ENCODE results near the gene NOVA1. TPM values are rescaled to one million over a fixed set of nuclear protein-coding genes. Genes with fewer than 3 reads are reported as not detected.

NOVA1 gene
- total RNA-seq, 1 donor from 2014 or later, result under 0.01 TPM

- no peak for FAIRE-seq
- Histone ChIP-seq H3K36me3 (ENCODE audit: control insufficient read depth, insufficient read depth, low read length) (no peaks in the 10 kb centered on the region), H3K4me3 (ENCODE audit: low read depth, low read length) (no peak overlapping the region), H3K27me3 (ENCODE audit: control insufficient read depth, insufficient read depth, low read length) (no peaks in the 10 kb centered on the region)
- TF ChIP-seq CTCF (IDR thresholded peaks at IDR 0.05; ENCODE audit: insufficient read depth, low read length, severe bottlenecking), result no peak
- DNase-seq (ENCODE audit: low read depth), result peak; percentile 4
Observed at GRCh38 chr14:26621807-26622560, 24.2 kb upstream of the NOVA1 start.

DNA sequence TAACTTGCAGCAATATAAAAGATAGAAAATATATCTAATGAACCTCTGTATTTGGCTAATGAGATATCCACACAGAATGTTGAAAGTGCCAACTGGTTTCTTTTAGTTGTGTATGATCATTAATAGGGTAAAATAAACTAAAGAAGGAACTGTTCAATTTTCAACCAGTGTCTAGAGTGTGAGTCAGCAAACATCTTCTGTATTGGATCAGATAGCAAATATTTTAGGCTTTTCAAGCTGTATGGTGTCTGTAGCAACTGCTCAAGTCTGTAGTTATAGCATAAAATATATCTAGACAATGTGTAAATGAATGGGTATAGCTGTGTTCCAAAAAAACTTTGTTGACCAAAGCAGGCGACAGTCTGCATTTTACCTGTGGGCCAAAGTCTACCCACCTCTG is 23.5 kb upstream of the NOVA1 start:
- Histone ChIP-seq H3K27me3 (ENCODE audit: control insufficient read depth, insufficient read depth, low read length) (no peaks in the 10 kb centered on the region), H3K4me3 (ENCODE audit: low read depth, low read length) (no peak overlapping the region), H3K36me3 (ENCODE audit: control insufficient read depth, insufficient read depth, low read length) (no peaks in the 10 kb centered on the region)
- FAIRE-seq (no peak), DNase-seq (ENCODE audit: low read depth) (no peak)
- TF ChIP-seq CTCF (IDR thresholded peaks at IDR 0.05; ENCODE audit: insufficient read depth, low read length, severe bottlenecking), result no peak

DNA sequence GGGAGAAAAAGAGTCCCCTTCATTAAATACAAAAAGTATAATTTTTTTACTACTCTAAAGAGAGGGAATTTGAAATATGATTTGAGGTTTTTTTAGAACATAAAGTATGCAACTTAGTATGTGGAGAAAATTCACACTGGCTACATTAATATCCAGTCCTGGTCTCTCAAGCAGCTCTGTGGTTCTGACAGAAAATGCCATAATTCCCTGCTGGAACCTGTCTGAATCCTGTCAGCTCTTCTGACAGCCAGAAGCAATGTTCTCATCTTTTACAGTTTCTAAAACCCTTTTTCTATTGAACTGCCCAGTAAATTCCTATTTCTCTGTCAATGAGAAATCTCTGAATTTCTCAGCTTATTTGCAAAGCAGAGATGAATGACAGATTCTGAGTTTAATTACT is 13.4 kb upstream of the NOVA1 start:
- Histone ChIP-seq H3K36me3 (ENCODE audit: control insufficient read depth, insufficient read depth, low read length) (no peaks in the 10 kb centered on the region), H3K4me3 (ENCODE audit: low read depth, low read length) (no peak overlapping the region), H3K27me3 (ENCODE audit: control insufficient read depth, insufficient read depth, low read length) (no peaks in the 10 kb centered on the region)
- FAIRE-seq, result no peak
- TF ChIP-seq CTCF (IDR thresholded peaks at IDR 0.05; ENCODE audit: insufficient read depth, low read length, severe bottlenecking), result no peak
- no peak for DNase-seq (ENCODE audit: low read depth)

DNA sequence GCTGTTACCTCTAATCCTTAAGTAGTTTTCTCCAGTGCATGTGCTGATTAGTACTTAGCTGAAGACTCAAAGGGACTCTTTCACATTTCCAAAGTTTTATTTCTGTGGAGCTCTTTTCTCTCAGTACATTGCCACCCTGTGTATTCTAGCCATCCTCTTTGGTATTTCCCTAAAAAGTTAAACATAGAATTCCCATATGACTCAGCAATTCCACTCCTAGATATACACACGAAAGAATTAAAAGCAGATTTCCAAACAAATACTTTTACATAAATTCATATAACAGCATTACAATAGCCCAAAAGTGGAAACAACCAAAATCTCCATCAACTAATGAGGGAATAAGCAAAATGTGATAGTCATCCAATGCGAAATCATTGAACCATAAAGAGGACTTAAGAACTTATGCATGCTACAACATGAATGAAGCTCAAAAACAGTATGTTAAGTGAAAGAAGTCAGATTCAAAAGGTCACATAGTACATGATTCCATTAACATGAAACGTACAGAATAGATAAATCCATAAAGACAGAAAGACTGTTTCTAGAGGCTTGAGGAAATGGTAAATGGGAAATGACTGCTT is 9.0 kb upstream of the NOVA1 start:
- DNase-seq (ENCODE audit: low read depth), result no peak
- no peak for TF ChIP-seq CTCF (IDR thresholded peaks at IDR 0.05; ENCODE audit: insufficient read depth, low read length, severe bottlenecking)
- no peak overlapping the region for H3K4me3 ChIP-seq (ENCODE audit: low read depth, low read length)
- no peaks in the 10 kb centered on the region for H3K27me3 ChIP-seq (ENCODE audit: control insufficient read depth, insufficient read depth, low read length)
- H3K36me3 ChIP-seq (ENCODE audit: control insufficient read depth, insufficient read depth, low read length), result no peaks in the 10 kb centered on the region
- FAIRE-seq, result no peak

DNA sequence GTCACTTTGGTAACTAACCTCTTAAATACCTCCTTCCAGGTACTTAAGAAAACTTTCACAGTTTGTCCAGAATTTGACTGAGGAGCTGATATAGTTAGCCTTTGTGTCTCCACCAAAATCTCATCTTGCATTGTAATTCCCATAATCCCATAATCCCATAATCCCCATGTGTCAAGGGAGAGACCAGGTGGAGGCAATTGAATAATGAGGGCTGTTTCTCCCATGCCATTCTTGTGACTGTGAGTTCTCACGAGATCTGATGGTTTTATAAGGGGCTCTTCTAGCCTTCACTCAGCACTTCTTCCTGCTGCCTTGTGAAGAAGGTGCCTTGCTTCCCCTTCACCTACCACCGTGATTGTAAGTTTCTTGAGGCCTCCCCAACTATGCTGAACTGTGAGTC is 7.8 kb upstream of the NOVA1 start:
- Histone ChIP-seq H3K4me3 (ENCODE audit: low read depth, low read length) (no peak overlapping the region), H3K27me3 (ENCODE audit: control insufficient read depth, insufficient read depth, low read length) (no peaks in the 10 kb centered on the region), H3K36me3 (ENCODE audit: control insufficient read depth, insufficient read depth, low read length) (no peaks in the 10 kb centered on the region)
- FAIRE-seq (no peak), DNase-seq (ENCODE audit: low read depth) (no peak)
- TF ChIP-seq CTCF (IDR thresholded peaks at IDR 0.05; ENCODE audit: insufficient read depth, low read length, severe bottlenecking), result no peak

All from bronchial epithelial cell (primary cell).